GM19467 (cell line): ENCODE results near the gene TMEM235.
"Not testable (repeated sequence)": the region's sequence is repeated elsewhere in the genome, so short reads cannot be mapped to it uniquely, and the experiment has no call there.

Experiments
- ATAC-seq: cut with Tn5 transposase; IDR thresholded peaks from one replicate; pipeline ENCODE4 v1.9.1; 2021; ENCODE audit warnings: mild to moderate bottlenecking, moderate library complexity; ENCODE audit not compliant: unreplicated experiment

TMEM235 gene

GRCh38 chr17:78214706-78215061 is 16.7 kb upstream of the TMEM235 start:
- no peak for ATAC-seq

GRCh38 chr17:78219396-78220150 is 11.9 kb upstream of the TMEM235 start:
- ATAC-seq = no peak

- ATAC-seq = no peak
Observed at GRCh38 chr17:78223061-78223460, 8.4 kb upstream of the TMEM235 start.

GRCh38 chr17:78223765-78224164 is 7.7 kb upstream of the TMEM235 start:
- no peak for ATAC-seq

GRCh38 chr17:78224231-78225087 is 7.0 kb upstream of the TMEM235 start:
- ATAC-seq = no peak

GRCh38 chr17:78225088-78225865 is 6.2 kb upstream of the TMEM235 start:
- no peak for ATAC-seq

GRCh38 chr17:78226055-78226758 is 5.2 kb upstream of the TMEM235 start:
- ATAC-seq = no peak

- no peak for ATAC-seq
Observed at GRCh38 chr17:78226759-78227454, 4.5 kb upstream of the TMEM235 start.

- no peak for ATAC-seq
Observed at GRCh38 chr17:78227455-78227916, 3.9 kb upstream of the TMEM235 start.

GRCh38 chr17:78228176-78228575 is 3.3 kb upstream of the TMEM235 start:
- ATAC-seq = no peak

- ATAC-seq = no peak
Observed at GRCh38 chr17:78230252-78230962, 1.0 kb upstream of the TMEM235 start.

GRCh38 chr17:78231991-78232858 is 794 bp downstream of the TMEM235 start:
- no peak for ATAC-seq

GRCh38 chr17:78232859-78233173 is 1.4 kb downstream of the TMEM235 start:
- ATAC-seq = no peak

GRCh38 chr17:78233678-78234077 is 2.2 kb downstream of the TMEM235 start:
- no peak for ATAC-seq

GRCh38 chr17:78234261-78234865 is 2.9 kb downstream of the TMEM235 start:
- no peak for ATAC-seq

- not testable (repeated sequence) for ATAC-seq
Observed at GRCh38 chr17:78235022-78235421, 3.6 kb downstream of the TMEM235 start.

GRCh38 chr17:78235885-78236284 is 4.5 kb downstream of the TMEM235 start:
- no peak for ATAC-seq
